Prostate gland (tissue), 2 donors: Measurements from ENCODE around the gene IFI16.

Source experiments
- POLR2A ChIP-seq: fragments of 450-650 bp; IDR thresholded peaks from one replicate; pipeline ENCODE4 v1.6.1; 2016; ENCODE audit warnings: antibody characterized with exemption, mild to moderate bottlenecking
- TF ChIP-seq, protein P1 (sequence below), 4 experiments: fragments of 200-600 bp in 2 of 4; fragments of 450-650 bp in 2 of 4; sonication (generic) in 2 of 4; IDR thresholded peaks; 1 replicate in 3 of 4; 2 replicates in 1 of 4; pipeline ENCODE4 v1.5.1; 2016 to 2019; ENCODE audit warnings: antibody characterized with exemption in 4 of 4, mild to moderate bottlenecking in 2 of 4, moderate library complexity in 2 of 4

DNA sequence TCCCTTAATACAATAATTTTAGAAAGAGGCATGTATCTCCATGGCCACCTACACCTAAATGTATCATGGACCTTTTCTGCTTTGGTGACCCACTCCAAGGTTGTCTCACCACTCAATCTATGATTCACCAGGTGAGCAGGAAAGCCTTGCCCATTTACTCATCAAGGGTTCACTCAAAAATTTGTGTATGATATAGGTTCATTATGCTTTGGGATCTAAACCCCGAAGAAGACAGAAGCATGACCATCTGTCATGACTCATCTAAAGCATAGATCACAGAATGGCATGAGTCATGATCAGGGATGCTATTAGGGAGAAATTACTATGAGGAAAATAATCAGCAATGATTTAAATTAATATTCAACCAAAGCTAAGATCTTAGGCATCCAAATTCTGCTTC is 39.9 kb upstream of the IFI16 start:
- TF ChIP-seq, protein P1, sequence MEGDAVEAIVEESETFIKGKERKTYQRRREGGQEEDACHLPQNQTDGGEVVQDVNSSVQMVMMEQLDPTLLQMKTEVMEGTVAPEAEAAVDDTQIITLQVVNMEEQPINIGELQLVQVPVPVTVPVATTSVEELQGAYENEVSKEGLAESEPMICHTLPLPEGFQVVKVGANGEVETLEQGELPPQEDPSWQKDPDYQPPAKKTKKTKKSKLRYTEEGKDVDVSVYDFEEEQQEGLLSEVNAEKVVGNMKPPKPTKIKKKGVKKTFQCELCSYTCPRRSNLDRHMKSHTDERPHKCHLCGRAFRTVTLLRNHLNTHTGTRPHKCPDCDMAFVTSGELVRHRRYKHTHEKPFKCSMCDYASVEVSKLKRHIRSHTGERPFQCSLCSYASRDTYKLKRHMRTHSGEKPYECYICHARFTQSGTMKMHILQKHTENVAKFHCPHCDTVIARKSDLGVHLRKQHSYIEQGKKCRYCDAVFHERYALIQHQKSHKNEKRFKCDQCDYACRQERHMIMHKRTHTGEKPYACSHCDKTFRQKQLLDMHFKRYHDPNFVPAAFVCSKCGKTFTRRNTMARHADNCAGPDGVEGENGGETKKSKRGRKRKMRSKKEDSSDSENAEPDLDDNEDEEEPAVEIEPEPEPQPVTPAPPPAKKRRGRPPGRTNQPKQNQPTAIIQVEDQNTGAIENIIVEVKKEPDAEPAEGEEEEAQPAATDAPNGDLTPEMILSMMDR (IDR thresholded peaks at IDR 0.05), result no peak
- TF ChIP-seq POLR2A, result no peak
